ENCODE data around the gene PDGFA. TPM values are rescaled to one million over a fixed set of nuclear protein-coding genes. Genes with fewer than 3 reads are reported as not detected.
A peak's percentile ranks its signal among the peaks of the same experiment; 100 is the strongest.

Gene PDGFA
- total RNA-seq, 1 donor from 2014 or later = 78.8 TPM

DNA sequence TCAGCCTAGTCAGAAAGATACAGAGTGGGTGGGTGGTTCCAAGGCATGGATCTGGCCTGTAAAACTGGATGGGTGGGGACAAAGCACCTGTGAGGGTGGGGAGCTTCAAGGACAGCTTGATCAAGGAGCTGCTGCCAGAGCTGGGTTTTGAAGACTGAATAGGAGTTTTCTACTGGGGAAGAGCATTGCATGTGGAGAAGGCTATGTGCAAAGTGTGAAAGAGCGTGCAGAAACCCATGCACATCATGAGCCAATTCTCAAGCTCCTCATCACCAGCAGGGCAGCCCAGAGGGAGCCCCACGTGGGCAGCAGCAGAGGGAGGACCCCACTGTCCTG, 58.6 kb downstream of the PDGFA start:
- H3K9me3 Mint-ChIP-seq = no peaks in the 10 kb centered on the region
- peaks cover 37% of the 10 kb centered on the region for H3K4me1 Mint-ChIP-seq
- H3K27me3 Mint-ChIP-seq (ENCODE audit: low read depth) = no peaks in the 10 kb centered on the region
- H3K27ac Mint-ChIP-seq = peak overlapping the region; percentile 24
- TF ChIP-seq, protein P1, sequence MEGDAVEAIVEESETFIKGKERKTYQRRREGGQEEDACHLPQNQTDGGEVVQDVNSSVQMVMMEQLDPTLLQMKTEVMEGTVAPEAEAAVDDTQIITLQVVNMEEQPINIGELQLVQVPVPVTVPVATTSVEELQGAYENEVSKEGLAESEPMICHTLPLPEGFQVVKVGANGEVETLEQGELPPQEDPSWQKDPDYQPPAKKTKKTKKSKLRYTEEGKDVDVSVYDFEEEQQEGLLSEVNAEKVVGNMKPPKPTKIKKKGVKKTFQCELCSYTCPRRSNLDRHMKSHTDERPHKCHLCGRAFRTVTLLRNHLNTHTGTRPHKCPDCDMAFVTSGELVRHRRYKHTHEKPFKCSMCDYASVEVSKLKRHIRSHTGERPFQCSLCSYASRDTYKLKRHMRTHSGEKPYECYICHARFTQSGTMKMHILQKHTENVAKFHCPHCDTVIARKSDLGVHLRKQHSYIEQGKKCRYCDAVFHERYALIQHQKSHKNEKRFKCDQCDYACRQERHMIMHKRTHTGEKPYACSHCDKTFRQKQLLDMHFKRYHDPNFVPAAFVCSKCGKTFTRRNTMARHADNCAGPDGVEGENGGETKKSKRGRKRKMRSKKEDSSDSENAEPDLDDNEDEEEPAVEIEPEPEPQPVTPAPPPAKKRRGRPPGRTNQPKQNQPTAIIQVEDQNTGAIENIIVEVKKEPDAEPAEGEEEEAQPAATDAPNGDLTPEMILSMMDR (IDR thresholded peaks at IDR 0.05; ENCODE audit: unreplicated experiment) = no peak
- H3K4me3 Mint-ChIP-seq = no peak overlapping the region
- no peaks in the 10 kb centered on the region for H3K36me3 Mint-ChIP-seq
- no peak for DNase-seq (ENCODE audit: low spot score in 2 of 2, unreplicated experiment in 2 of 2)

DNA sequence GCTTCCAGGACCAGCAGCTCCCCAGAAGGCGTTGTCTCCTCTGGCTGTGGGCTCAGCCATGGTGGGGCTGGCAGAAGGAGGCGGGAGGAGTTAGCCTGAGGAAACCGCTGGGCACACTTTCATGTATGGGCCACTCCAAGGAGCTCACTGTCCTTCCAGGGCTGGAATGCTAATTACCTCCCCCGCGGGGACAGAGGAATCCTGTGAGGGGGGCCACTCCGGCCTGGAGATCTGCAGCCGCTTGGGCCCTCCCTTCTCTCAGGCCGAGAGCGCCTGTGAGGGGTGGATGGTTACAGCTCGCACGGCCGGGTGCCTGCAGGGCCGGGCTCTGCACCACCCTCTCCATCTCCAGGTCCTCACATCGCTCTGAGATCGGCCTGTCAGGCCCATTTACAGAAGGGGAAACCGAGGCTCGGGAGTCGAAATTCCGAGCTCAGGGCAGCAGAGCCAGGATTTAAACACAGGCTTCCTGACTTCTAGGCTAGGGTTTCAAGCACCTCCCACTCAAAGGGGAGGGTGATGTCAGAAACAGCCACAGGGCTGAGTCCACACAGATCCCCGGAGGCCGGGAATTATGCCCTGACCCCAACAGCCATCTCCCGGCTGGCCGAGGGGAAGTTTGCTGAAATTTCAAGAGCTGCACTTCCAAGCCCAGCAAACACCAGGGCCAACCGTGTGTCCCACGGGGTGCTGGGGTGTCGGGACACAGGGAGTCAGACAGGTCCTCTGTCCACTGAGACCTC, 59.1 kb downstream of the PDGFA start:
- no peak overlapping the region for H3K4me3 Mint-ChIP-seq
- TF ChIP-seq, protein P1 (IDR thresholded peaks at IDR 0.05; ENCODE audit: unreplicated experiment) = no peak
- H3K4me1 Mint-ChIP-seq = peaks cover 36% of the 10 kb centered on the region
- H3K27me3 Mint-ChIP-seq (ENCODE audit: low read depth) = no peaks in the 10 kb centered on the region
- no peak for DNase-seq (ENCODE audit: low spot score in 2 of 2, unreplicated experiment in 2 of 2)
- peak overlapping the region; percentile 30 for H3K27ac Mint-ChIP-seq
- H3K36me3 Mint-ChIP-seq = no peaks in the 10 kb centered on the region
- H3K9me3 Mint-ChIP-seq = no peaks in the 10 kb centered on the region

DNA sequence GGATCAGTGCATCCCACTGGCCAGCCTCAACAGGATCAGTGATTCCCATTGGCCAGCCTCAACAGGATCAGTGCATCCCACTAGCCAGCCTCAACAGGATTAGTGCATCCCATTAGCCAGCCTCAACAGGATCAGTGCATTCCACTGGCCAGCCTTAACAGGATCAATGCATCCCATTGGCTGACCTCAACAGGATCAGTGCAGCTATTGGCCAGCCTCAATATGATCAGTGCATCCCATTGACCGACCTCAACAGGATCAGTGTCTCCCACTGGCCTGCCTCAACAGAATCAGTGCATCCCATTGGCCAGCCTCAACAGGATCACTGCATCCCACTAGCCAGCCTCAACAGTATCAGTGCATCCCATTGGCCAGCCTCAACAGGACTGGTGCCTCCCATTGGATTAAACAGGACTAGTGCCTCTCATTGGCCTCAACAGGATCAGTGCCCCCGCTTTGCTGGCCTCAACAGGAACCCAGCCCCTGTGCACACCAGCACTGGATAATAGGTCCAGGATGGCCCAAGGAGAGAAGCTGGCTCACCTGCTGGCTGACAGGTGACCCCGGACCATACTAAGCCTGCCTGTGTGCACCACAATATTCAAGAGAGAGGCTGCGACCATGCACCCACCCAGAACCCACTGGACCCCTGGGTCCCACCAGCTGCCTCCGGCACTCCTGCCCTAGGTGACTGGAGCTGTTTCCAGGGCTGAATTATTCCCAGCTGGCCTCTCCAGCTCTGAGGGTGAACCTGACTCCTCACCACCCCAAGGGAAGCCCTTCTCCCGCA, 59.9 kb downstream of the PDGFA start:
- Mint-ChIP-seq H3K27me3 (ENCODE audit: low read depth) (no peaks in the 10 kb centered on the region), H3K4me3 (no peak overlapping the region), H3K36me3 (no peaks in the 10 kb centered on the region), H3K4me1 (peaks cover 35% of the 10 kb centered on the region), H3K9me3 (no peaks in the 10 kb centered on the region), H3K27ac (no peak overlapping the region)
- TF ChIP-seq, protein P1 (IDR thresholded peaks at IDR 0.05; ENCODE audit: unreplicated experiment) = no peak
- no peak for DNase-seq (ENCODE audit: low spot score in 2 of 2, unreplicated experiment in 2 of 2)

DNA sequence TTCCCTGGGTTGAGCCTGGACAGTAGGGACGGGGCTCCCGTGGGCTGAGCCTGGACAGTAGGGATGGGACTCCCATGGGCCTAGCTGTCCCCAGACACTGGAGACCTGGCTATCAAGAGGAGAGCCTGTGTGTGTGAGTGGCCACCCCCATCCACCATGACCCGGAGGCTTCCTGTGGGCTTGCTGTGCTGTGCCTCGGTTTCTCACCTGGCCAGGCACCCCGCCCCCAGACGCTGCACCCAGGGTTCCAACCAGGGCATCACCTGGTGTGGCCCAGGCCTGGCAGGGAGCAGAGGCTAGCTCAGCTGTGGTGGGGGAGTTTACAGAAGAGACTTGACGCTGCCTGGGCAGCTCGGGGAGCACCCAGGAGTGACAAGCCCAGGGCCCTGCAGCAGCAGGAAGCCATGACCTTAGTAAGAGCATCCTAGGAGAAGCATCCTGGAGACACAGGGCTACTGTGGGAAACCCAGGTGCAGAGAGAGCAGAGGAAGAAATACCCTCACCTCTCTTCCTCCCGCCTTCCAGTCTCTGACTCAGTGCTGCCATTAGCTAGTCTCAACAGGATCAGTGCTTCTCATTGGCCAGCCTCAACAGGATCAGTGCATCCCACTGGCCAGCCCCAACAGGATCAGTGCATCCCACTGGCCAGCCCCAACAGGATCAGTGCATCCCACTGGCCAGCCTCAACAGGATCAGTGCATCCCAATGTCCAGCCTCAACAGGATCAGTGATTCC, 61.0 kb downstream of the PDGFA start:
- TF ChIP-seq, protein P1 (IDR thresholded peaks at IDR 0.05; ENCODE audit: unreplicated experiment) = no peak
- Mint-ChIP-seq H3K27ac (no peak overlapping the region), H3K9me3 (no peaks in the 10 kb centered on the region), H3K4me1 (peaks cover 30% of the 10 kb centered on the region), H3K4me3 (no peak overlapping the region), H3K36me3 (no peaks in the 10 kb centered on the region), H3K27me3 (ENCODE audit: low read depth) (no peaks in the 10 kb centered on the region)
- no peak for DNase-seq (ENCODE audit: low spot score in 2 of 2, unreplicated experiment in 2 of 2)

DNA sequence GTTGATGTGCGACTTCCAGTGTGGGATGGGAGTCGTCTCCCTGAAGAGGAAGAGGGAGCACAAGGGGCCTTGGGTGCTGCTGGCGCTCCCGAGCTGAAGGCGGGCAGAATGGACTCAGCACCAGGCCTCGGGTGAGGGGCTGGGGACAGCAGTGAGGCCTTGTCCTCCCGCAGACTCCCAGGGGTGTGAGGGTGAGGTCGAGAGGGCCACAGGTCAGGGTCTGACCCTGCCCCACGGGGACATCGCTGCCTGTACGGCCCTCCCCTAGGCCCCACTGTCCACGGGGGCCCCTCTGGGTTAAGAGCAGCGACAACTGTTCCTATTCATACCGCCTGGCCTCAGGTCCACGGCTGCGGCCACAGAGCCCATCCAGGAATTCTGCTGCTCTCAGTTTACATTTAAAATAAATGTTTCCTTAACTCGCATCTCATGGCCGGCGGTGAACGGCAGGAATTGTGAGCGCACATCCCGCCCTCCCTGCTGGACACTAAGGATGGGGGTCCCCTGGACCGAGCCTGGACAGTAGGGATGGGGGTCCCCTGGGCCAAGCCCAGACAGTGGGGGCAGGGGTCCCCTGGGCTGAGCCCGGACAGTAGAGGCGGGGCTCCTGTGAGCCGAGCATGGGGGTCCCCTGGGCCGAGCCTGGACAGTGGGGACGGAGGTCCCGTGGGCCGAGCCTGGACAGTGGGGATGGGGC, 61.7 kb downstream of the PDGFA start:
- Mint-ChIP-seq H3K4me3 (no peak overlapping the region), H3K9me3 (no peaks in the 10 kb centered on the region), H3K4me1 (peaks cover 35% of the 10 kb centered on the region), H3K36me3 (no peaks in the 10 kb centered on the region), H3K27ac (peak overlapping the region; percentile 43), H3K27me3 (ENCODE audit: low read depth) (no peaks in the 10 kb centered on the region)
- TF ChIP-seq, protein P1 (IDR thresholded peaks at IDR 0.05; ENCODE audit: unreplicated experiment) = no peak
- DNase-seq (ENCODE audit: low spot score in 2 of 2, unreplicated experiment in 2 of 2) = no peak

Data from mesothelial cell of epicardium (in vitro differentiated cells).